ENCODE data around the gene MCM3AP.

- no peak for TF ChIP-seq CTCF (IDR thresholded peaks at IDR 0.05; ENCODE audit: low read depth, low read length, missing input control)
- TF ChIP-seq MAX (IDR thresholded peaks at IDR 0.05): no peak
- TF ChIP-seq REST (IDR thresholded peaks at IDR 0.05): no peak
- TF ChIP-seq, protein P1, sequence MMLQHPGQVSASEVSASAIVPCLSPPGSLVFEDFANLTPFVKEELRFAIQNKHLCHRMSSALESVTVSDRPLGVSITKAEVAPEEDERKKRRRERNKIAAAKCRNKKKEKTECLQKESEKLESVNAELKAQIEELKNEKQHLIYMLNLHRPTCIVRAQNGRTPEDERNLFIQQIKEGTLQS (IDR thresholded peaks at IDR 0.05): no peak
- TF ChIP-seq TAF1 (conservative IDR thresholded peaks at IDR 0.05): no peak
- no peak for TF ChIP-seq YY1 (IDR thresholded peaks at IDR 0.05)
- no peak for TF ChIP-seq RAD21 (IDR thresholded peaks at IDR 0.05)
- TF ChIP-seq SP1 (IDR thresholded peaks at IDR 0.05): no peak
- TF ChIP-seq FOXA1 (IDR thresholded peaks at IDR 0.05): no peak
- no peak for TF ChIP-seq JUND (IDR thresholded peaks at IDR 0.05)
- no peak for TF ChIP-seq ZBTB33 (IDR thresholded peaks at IDR 0.05)
- no peak for TF ChIP-seq GABPA (IDR thresholded peaks at IDR 0.05 in 1 of 2, conservative IDR thresholded peaks at IDR 0.05 in 1 of 2)
- TF ChIP-seq EGR1 (IDR thresholded peaks at IDR 0.05; ENCODE audit: low read depth in 2 of 2): no peak
- TF ChIP-seq RXRA (IDR thresholded peaks at IDR 0.05): no peak
Observed at GRCh38 chr21:46189959-46190490, 95.4 kb downstream of the MCM3AP start.

All from liver (tissue), 3 donors.